ENCODE measurements around the gene ZSCAN10.
"Not testable (repeated sequence)": the region's sequence is repeated elsewhere in the genome, so short reads cannot be mapped to it uniquely, and the experiment has no call there.

ZSCAN10 gene

GRCh38 chr16:3071655-3072054 lies 27.4 kb downstream of the ZSCAN10 start:
- Histone ChIP-seq H2BK5ac (ENCODE audit: low read depth, low read length, poor library complexity, severe bottlenecking) (no peak overlapping the region), H3K9ac (ENCODE audit: low read length) (no peak overlapping the region), H4K91ac (ENCODE audit: low read length) (no peak overlapping the region), H3K27me3 (ENCODE audit: control insufficient read depth in 1 of 2, insufficient read depth in 1 of 2, low read length in 2 of 2) (peaks cover 23 to 31% of the 10 kb centered on the region in 2 experiments), H3K4me2 (ENCODE audit: low read length, poor library complexity, severe bottlenecking) (no peak overlapping the region), H3K14ac (ENCODE audit: low read length in 2 of 2) (no peak overlapping the region), H2BK15ac (ENCODE audit: low read depth, poor library complexity, severe bottlenecking) (no peak overlapping the region), H3K18ac (ENCODE audit: low read depth in 1 of 2, low read length in 2 of 2) (no peak overlapping the region), H3K4me3 (ENCODE audit: insufficient read depth in 1 of 2, low read depth in 1 of 2, low read length in 2 of 2) (no peak overlapping the region), H2AFZ (ENCODE audit: low read depth, low read length) (no peak overlapping the region), H4K8ac (ENCODE audit: low read length) (no peak overlapping the region), H3K23ac (ENCODE audit: low read length in 2 of 2) (no peak overlapping the region), H3K27ac (ENCODE audit: low read length, poor library complexity, severe bottlenecking) (no peak overlapping the region), H3K79me1 (replicated peaks; ENCODE audit: low read length, poor library complexity, severe bottlenecking) (peaks cover under 1% of the 10 kb centered on the region), H3K36me3 (ENCODE audit: control insufficient read depth in 1 of 2, insufficient read depth in 2 of 2, low read depth in 1 of 2, low read length in 2 of 2) (peaks cover 0 to 26% of the 10 kb centered on the region in 2 experiments), H2AK5ac (ENCODE audit: low read length, severe bottlenecking) (no peak overlapping the region), H3K4me1 (ENCODE audit: control insufficient read depth, insufficient read depth, low read depth, low read length) (peaks cover 5% of the 10 kb centered on the region), H3K4ac (ENCODE audit: low read depth in 1 of 2, low read length in 2 of 2) (no peak overlapping the region), H2BK12ac (ENCODE audit: low read length in 2 of 2) (no peak overlapping the region), H3K9me3 (ENCODE audit: control insufficient read depth, low read length) (no peaks in the 10 kb centered on the region), H2BK120ac (ENCODE audit: low read depth, low read length) (no peak overlapping the region)
- no peak for DNase-seq
- 86% methylated on average over 7 of the region's 7 CpGs for WGBS

DNA sequence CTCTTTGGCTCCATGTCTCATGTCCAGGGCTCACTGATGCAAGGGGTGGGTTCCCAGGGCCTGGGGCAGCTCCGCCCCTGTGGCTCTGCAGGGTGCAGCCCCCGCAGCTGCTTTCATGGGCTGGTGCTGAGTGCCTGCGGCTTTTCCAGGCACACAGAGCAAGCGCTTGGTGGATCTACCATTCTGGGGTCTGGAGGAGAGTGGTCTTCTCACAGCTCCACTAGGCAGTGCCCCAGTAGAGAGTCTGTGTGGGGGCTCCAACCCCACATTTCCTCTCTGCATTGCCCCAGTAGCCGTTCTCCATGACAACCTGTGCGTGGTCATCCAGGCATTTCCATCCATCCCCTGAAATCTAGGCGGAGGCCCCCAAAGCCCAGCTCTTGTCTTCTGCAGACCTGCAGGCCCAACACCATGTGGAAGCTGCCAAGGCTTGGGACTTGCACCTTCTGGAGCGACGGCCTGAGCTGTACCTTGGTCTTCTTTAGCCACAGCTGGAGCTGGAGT lies 28.4 kb downstream of the ZSCAN10 start:
- Histone ChIP-seq H3K4ac (ENCODE audit: low read depth in 1 of 2, low read length in 2 of 2) (no peak overlapping the region), H2AK5ac (ENCODE audit: low read length, severe bottlenecking) (no peak overlapping the region), H3K23ac (ENCODE audit: low read length in 2 of 2) (no peak overlapping the region), H2BK15ac (ENCODE audit: low read depth, poor library complexity, severe bottlenecking) (no peak overlapping the region), H3K4me3 (ENCODE audit: insufficient read depth in 1 of 2, low read depth in 1 of 2, low read length in 2 of 2) (no peak overlapping the region), H2BK120ac (ENCODE audit: low read depth, low read length) (no peak overlapping the region), H3K4me2 (ENCODE audit: low read length, poor library complexity, severe bottlenecking) (no peak overlapping the region), H3K18ac (ENCODE audit: low read depth in 1 of 2, low read length in 2 of 2) (no peak overlapping the region), H3K4me1 (ENCODE audit: control insufficient read depth, insufficient read depth, low read depth, low read length) (peaks cover 14% of the 10 kb centered on the region), H2AFZ (ENCODE audit: low read depth, low read length) (no peak overlapping the region), H3K79me1 (replicated peaks; ENCODE audit: low read length, poor library complexity, severe bottlenecking) (peaks cover 4% of the 10 kb centered on the region), H3K27ac (ENCODE audit: low read length, poor library complexity, severe bottlenecking) (no peak overlapping the region), H3K36me3 (ENCODE audit: control insufficient read depth in 1 of 2, insufficient read depth in 2 of 2, low read depth in 1 of 2, low read length in 2 of 2) (peaks cover 0 to 26% of the 10 kb centered on the region in 2 experiments), H3K14ac (ENCODE audit: low read length in 2 of 2) (no peak overlapping the region), H3K9ac (ENCODE audit: low read length) (no peak overlapping the region), H4K91ac (ENCODE audit: low read length) (no peak overlapping the region), H3K27me3 (ENCODE audit: control insufficient read depth in 1 of 2, insufficient read depth in 1 of 2, low read length in 2 of 2) (peaks cover 15 to 31% of the 10 kb centered on the region in 2 experiments), H2BK12ac (ENCODE audit: low read length in 2 of 2) (no peak overlapping the region), H4K8ac (ENCODE audit: low read length) (no peak overlapping the region), H2BK5ac (ENCODE audit: low read depth, low read length, poor library complexity, severe bottlenecking) (no peak overlapping the region), H3K9me3 (ENCODE audit: control insufficient read depth, low read length) (no peaks in the 10 kb centered on the region)
- WGBS = 86% methylated on average over 9 of the region's 9 CpGs
- DNase-seq = no peak

DNA sequence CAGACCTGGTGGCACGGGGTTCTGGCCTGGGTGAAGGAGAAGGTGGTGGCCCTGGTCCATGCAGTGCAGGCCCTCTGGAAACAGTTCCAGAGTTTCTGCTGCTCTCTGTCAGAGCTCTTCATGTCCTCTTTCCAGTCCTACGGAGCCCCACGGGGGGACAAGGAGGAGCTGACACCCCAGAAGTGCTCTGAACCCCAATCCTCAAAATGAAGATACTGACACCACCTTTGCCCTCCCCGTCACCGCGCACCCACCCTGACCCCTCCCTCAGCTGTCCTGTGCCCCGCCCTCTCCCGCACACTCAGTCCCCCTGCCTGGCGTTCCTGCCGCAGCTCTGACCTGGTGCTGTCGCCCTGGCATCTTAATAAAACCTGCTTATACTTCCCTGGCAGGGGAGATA lies 29.9 kb downstream of the ZSCAN10 start:
- not testable (repeated sequence) for H2AK5ac ChIP-seq (ENCODE audit: low read length, severe bottlenecking); H3K9me3 ChIP-seq (ENCODE audit: control insufficient read depth, low read length); H3K27ac ChIP-seq (ENCODE audit: low read length, poor library complexity, severe bottlenecking); H2AFZ ChIP-seq (ENCODE audit: low read depth, low read length); H2BK12ac ChIP-seq (ENCODE audit: low read length in 2 of 2); H3K23ac ChIP-seq (ENCODE audit: low read length in 2 of 2); H3K9ac ChIP-seq (ENCODE audit: low read length); H4K8ac ChIP-seq (ENCODE audit: low read length); H2BK120ac ChIP-seq (ENCODE audit: low read depth, low read length); DNase-seq; H3K79me1 ChIP-seq (replicated peaks; ENCODE audit: low read length, poor library complexity, severe bottlenecking); H3K4me2 ChIP-seq (ENCODE audit: low read length, poor library complexity, severe bottlenecking); H4K91ac ChIP-seq (ENCODE audit: low read length); H3K14ac ChIP-seq (ENCODE audit: low read length in 2 of 2); H2BK15ac ChIP-seq (ENCODE audit: low read depth, poor library complexity, severe bottlenecking); H3K18ac ChIP-seq (ENCODE audit: low read depth in 1 of 2, low read length in 2 of 2); H3K4me3 ChIP-seq (ENCODE audit: insufficient read depth in 1 of 2, low read depth in 1 of 2, low read length in 2 of 2); H2BK5ac ChIP-seq (ENCODE audit: low read depth, low read length, poor library complexity, severe bottlenecking); H3K4ac ChIP-seq (ENCODE audit: low read depth in 1 of 2, low read length in 2 of 2)
- Histone ChIP-seq H3K27me3 (ENCODE audit: control insufficient read depth in 1 of 2, insufficient read depth in 1 of 2, low read length in 2 of 2) (peaks cover 8 to 27% of the 10 kb centered on the region in 2 experiments), H3K36me3 (ENCODE audit: control insufficient read depth in 1 of 2, insufficient read depth in 2 of 2, low read depth in 1 of 2, low read length in 2 of 2) (peaks cover 0 to 26% of the 10 kb centered on the region in 2 experiments), H3K4me1 (ENCODE audit: control insufficient read depth, insufficient read depth, low read depth, low read length) (peaks cover 26% of the 10 kb centered on the region)
- 92% methylated on average over 10 of the region's 11 CpGs for WGBS

- Histone ChIP-seq H2AFZ (ENCODE audit: low read depth, low read length) (no peak overlapping the region), H4K91ac (ENCODE audit: low read length) (peak overlapping the region; percentile 70), H2BK12ac (ENCODE audit: low read length in 2 of 2) (no peak overlapping the region), H3K4me2 (ENCODE audit: low read length, poor library complexity, severe bottlenecking) (no peak overlapping the region), H3K18ac (ENCODE audit: low read depth in 1 of 2, low read length in 2 of 2) (no peak overlapping the region), H3K79me1 (replicated peaks; ENCODE audit: low read length, poor library complexity, severe bottlenecking) (peaks cover 7% of the 10 kb centered on the region), H2BK15ac (ENCODE audit: low read depth, poor library complexity, severe bottlenecking) (no peak overlapping the region), H3K27me3 (ENCODE audit: control insufficient read depth in 1 of 2, insufficient read depth in 1 of 2, low read length in 2 of 2) (peaks cover 1 to 26% of the 10 kb centered on the region in 2 experiments), H3K4me3 (ENCODE audit: insufficient read depth in 1 of 2, low read depth in 1 of 2, low read length in 2 of 2) (no peak overlapping the region), H2BK120ac (ENCODE audit: low read depth, low read length) (no peak overlapping the region), H3K4ac (ENCODE audit: low read depth in 1 of 2, low read length in 2 of 2) (no peak overlapping the region), H3K14ac (ENCODE audit: low read length in 2 of 2) (no peak overlapping the region), H2BK5ac (ENCODE audit: low read depth, low read length, poor library complexity, severe bottlenecking) (no peak overlapping the region), H3K36me3 (ENCODE audit: control insufficient read depth in 1 of 2, insufficient read depth in 2 of 2, low read depth in 1 of 2, low read length in 2 of 2) (peaks cover 0 to 26% of the 10 kb centered on the region in 2 experiments), H3K27ac (ENCODE audit: low read length, poor library complexity, severe bottlenecking) (no peak overlapping the region), H3K9ac (ENCODE audit: low read length) (no peak overlapping the region), H3K4me1 (ENCODE audit: control insufficient read depth, insufficient read depth, low read depth, low read length) (peaks cover 26% of the 10 kb centered on the region), H3K23ac (ENCODE audit: low read length in 2 of 2) (no peak overlapping the region), H3K9me3 (ENCODE audit: control insufficient read depth, low read length) (no peaks in the 10 kb centered on the region), H4K8ac (ENCODE audit: low read length) (no peak overlapping the region), H2AK5ac (ENCODE audit: low read length, severe bottlenecking) (no peak overlapping the region)
- WGBS = 81% methylated on average over 2 of the region's 4 CpGs
- DNase-seq = no peak
These were observed 30.6 kb downstream of the ZSCAN10 start for GRCh38 chr16:3068487-3068886.

Measured in mesenchymal stem cell (in vitro differentiated cells and primary cell).